GM12875 (cell line): ENCODE data around the gene PROSER3.

Experiments used
- H3K4me3 ChIP-seq: one replicate; pipeline ENCODE4 v1.5.1; 2011; ENCODE audit warnings: low read depth, low read length, control low read depth
- TF ChIP-seq, protein P1 (sequence below): IDR thresholded peaks from 2 replicates; pipeline ENCODE4 v1.5.1; 2011; ENCODE audit warnings: low read depth, mild to moderate bottlenecking, control low read depth, inconsistent platforms, low read length, moderate library complexity, borderline replicate concordance; ENCODE audit not compliant: insufficient read depth

The PROSER3 gene

DNA sequence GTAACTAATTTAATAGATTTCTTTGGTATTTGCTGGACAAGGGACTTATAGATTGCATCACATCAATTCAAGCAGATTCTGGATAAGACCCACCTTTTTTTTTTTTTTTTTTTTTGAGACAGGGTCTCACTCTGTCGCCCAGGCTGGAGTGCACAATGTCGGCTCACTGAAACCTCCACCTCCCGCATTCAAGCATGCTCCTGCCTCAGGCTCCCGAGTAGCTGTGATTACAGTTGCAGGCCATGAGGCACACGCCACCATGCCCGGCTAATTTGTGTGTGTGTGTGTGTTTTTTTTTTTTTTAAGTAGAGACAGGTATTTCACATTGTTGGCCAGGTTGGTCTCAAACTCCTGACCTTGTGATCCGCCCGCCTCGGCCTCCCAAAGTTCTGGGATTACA, 58.9 kb downstream of the PROSER3 start:
- TF ChIP-seq, protein P1, sequence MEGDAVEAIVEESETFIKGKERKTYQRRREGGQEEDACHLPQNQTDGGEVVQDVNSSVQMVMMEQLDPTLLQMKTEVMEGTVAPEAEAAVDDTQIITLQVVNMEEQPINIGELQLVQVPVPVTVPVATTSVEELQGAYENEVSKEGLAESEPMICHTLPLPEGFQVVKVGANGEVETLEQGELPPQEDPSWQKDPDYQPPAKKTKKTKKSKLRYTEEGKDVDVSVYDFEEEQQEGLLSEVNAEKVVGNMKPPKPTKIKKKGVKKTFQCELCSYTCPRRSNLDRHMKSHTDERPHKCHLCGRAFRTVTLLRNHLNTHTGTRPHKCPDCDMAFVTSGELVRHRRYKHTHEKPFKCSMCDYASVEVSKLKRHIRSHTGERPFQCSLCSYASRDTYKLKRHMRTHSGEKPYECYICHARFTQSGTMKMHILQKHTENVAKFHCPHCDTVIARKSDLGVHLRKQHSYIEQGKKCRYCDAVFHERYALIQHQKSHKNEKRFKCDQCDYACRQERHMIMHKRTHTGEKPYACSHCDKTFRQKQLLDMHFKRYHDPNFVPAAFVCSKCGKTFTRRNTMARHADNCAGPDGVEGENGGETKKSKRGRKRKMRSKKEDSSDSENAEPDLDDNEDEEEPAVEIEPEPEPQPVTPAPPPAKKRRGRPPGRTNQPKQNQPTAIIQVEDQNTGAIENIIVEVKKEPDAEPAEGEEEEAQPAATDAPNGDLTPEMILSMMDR: no peak
- H3K4me3 ChIP-seq: no peak overlapping the region

DNA sequence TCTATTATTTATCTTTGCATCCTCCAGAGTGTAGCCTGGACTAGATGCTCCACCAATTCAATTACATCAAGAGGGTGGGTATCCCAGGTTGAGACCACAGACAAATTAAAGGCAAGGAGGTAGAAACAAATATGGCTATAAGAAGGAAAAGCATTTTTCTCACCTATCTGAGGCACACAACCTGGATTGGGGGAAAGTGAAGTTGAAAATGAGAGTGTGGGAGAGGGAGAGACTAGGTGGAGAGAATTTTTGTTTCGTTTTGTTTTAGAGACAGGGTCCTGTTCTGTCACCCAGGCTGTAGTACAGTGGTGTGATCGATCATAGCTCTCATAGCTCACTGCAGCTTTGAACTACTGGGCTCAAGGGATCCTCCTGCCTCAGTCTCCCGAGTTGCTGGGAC, 60.5 kb downstream of the PROSER3 start:
- TF ChIP-seq, protein P1: no peak
- H3K4me3 ChIP-seq: no peak overlapping the region
